Measurements from ENCODE around the gene KCNJ11. TPM values are rescaled to one million over a fixed set of nuclear protein-coding genes. Genes with fewer than 3 reads are reported as not detected.

KCNJ11 gene
- 2.6 to 4.1 TPM (median 3.7 TPM) in 5 replicates for total RNA-seq (2022; extraction: Qiagen RNA extraction)

DNA sequence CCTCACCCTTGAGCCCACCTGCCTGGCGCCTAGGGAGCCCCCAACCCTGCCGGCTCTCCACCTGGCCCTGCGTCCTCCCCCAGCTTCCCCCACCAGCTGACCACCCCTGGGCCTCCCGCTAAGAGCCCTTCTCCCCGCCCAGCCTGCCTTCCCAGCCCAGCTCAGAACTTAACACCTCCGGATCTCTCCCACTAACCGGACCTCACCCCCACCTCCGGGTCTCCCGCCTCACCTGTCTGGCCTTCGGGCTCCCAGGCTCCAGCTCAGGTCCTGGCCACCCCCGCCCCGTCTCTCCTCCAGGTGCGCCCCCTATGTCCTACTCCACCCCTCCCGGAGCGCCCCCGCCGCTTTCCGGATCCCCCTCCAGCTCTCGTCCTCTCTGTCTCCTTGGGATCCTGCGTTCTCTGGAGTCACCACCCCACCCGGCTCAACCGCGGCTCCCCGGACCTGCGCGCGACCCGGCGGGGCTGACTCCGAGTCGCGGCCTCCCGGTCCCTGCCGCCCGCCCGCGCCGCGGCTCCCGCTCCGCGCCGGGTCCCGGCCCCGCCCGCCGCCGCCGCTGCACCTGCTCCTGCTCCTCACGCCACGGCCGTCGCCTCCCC is at the start of gene KCNJ11:
TSS of gene KCNJ11 (minus strand) at position 51 of the 602 bp plus-strand sequence. CDS start 568 bp downstream, outside the sequence.

GRCh38 chr11:17351510-17352176 is 36.8 kb downstream of the KCNJ11 start, which contains the start of gene NCR3LG1:
Gene NCR3LG1 (plus strand): TSS chr11:17351800. CDS start chr11:17351970, 170 bp downstream.

Other genes with a start within 250 kb of the KCNJ11 start
- 9.0 to 16.3 TPM (median 13.4 TPM) in 5 replicates for gene PIK3C2A, start 180.7 kb downstream of the KCNJ11 start, total RNA-seq (2022; extraction: Qiagen RNA extraction)
- gene NUCB2, start 111.9 kb downstream of the KCNJ11 start, total RNA-seq (2022; extraction: Qiagen RNA extraction), result 28.4 to 36.0 TPM (median 32.3 TPM) in 5 replicates
- gene NCR3LG1, start 36.9 kb downstream of the KCNJ11 start, total RNA-seq (2022; extraction: Qiagen RNA extraction), result 1.8 to 3.0 TPM (median 2.3 TPM) in 5 replicates
- 5.7 to 9.5 TPM (median 7.6 TPM) in 5 replicates for gene ABCC8, start 88.2 kb upstream of the KCNJ11 start, total RNA-seq (2022; extraction: Qiagen RNA extraction)
- gene USH1C, start 155.8 kb upstream of the KCNJ11 start, total RNA-seq (2022; extraction: Qiagen RNA extraction), result 0.99 to 1.7 TPM (median 1.3 TPM) in 5 replicates
- gene OTOG, start 158.6 kb upstream of the KCNJ11 start, total RNA-seq (2022; extraction: Qiagen RNA extraction), result not detected in 5 replicates

All from A549 treated with Mapracorat at 1 μM for 4 hours (cell line).